ENCODE results near the gene ADAM17. TPM values are rescaled to one million over a fixed set of nuclear protein-coding genes. Genes with fewer than 3 reads are reported as not detected.

The ADAM17 gene
- total and polyA plus RNA-seq, 2 of the 8 experiments (the other 6 are each of a cell fraction or from before 2014, with no cell fraction given), result 6.5 to 23.5 TPM

DNA sequence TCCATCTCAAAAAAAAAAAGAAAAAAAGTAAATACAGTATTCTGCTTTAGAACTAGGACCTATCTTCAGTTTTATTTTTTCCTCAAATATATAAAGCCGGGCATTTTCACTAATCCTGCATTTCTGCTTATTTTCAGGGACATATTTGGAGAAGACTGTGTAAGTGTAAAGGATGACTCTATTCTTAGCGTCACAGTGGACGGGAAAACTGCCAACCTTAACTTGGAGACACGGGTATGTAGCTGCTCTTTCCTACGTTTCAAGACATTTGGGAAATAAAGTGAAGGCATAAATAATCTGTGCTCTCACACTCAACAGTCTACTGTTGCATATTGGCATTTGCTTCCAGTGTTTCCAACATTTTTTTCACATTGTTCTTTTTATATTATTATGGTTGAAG lies 84.4 kb downstream of the ADAM17 start:
- H3K4me3 ChIP-seq (ENCODE audit: extremely low read depth in 1 of 4, insufficient read depth in 2 of 4, low read depth in 3 of 4, low read length in 4 of 4), result no peak overlapping the region
- no peaks in the 10 kb centered on the region for H3K79me2 ChIP-seq (ENCODE audit: control insufficient read depth in 1 of 2, insufficient read depth in 2 of 2, low read length in 2 of 2)
- ChIA-PET CTCF (ENCODE audit: partially characterized antibody) (no interaction called here), POLR2A (ENCODE audit: partially characterized antibody) (interaction anchor here (1.2 to 1.3 kb wide), 2 partner anchors 12 to 17 kb away, joined by 4 to 5 read pairs; no protein-coding TSS in a partner anchor)
- no peak for FAIRE-seq
- H3K9me3 ChIP-seq (ENCODE audit: insufficient read depth in 2 of 2, low read depth in 1 of 2, low read length in 1 of 2), result no peaks in the 10 kb centered on the region
- peaks cover 11% of the 10 kb centered on the region for H3K23me2 ChIP-seq (ENCODE audit: low read depth, low read length)
- no peak overlapping the region for H3K4me2 ChIP-seq (ENCODE audit: insufficient read depth in 1 of 2, low read depth in 2 of 2, low read length in 2 of 2)
- no peak overlapping the region for H3K18ac ChIP-seq (ENCODE audit: extremely low read depth, low read length)
- no peak overlapping the region for H2AFZ ChIP-seq (ENCODE audit: low read length)
- no peak overlapping the region for H2BK20ac ChIP-seq (ENCODE audit: low read length)
- peaks cover 0 to 4% (median 2%) of the 10 kb centered on the region in 4 experiments; a peak in 2 of 7 replicates for H3K4me1 ChIP-seq (replicated peaks in 1 of 4; ENCODE audit: control insufficient read depth in 3 of 4, insufficient read depth in 4 of 4, low read length in 3 of 4)
- H2BK15ac ChIP-seq (ENCODE audit: low read length), result no peak overlapping the region
- peaks cover 5 to 41% (median 22%) of the 10 kb centered on the region in 4 experiments for H3K36me3 ChIP-seq (ENCODE audit: control insufficient read depth in 2 of 4, insufficient read depth in 4 of 4, low read length in 3 of 4)
- H3K23ac ChIP-seq (ENCODE audit: insufficient read length), result no peak overlapping the region
- no peak overlapping the region for H2BK12ac ChIP-seq (ENCODE audit: low read depth, low read length)
- H3K4ac ChIP-seq (replicated peaks; ENCODE audit: insufficient read length, low read depth, low read length), result no peak overlapping the region
- H3K9ac ChIP-seq (replicated peaks in 1 of 4; ENCODE audit: extremely low read depth in 1 of 4, low read depth in 3 of 4, low read length in 3 of 4), result no peak overlapping the region
- H3K27me3 ChIP-seq (replicated peaks in 1 of 4; ENCODE audit: control insufficient read depth in 3 of 4, extremely low read depth in 1 of 4, insufficient read depth in 3 of 4, low read length in 3 of 4), result peaks cover 0 to 2% (median 0%) of the 10 kb centered on the region in 4 experiments; a peak in 2 of 7 replicates
- H4K5ac ChIP-seq (ENCODE audit: insufficient read length, low read depth, low read length), result no peak overlapping the region
- H2BK5ac ChIP-seq (ENCODE audit: low read depth, low read length), result no peak overlapping the region
- no peak overlapping the region for H3K14ac ChIP-seq (ENCODE audit: insufficient read length)
- H2BK120ac ChIP-seq (replicated peaks; ENCODE audit: low read depth, low read length), result no peak overlapping the region
- DNase-seq (ENCODE audit: low read depth in 1 of 2, low spot score in 2 of 2), result no peak
- TF ChIP-seq CEBPB (IDR thresholded peaks at IDR 0.05; ENCODE audit: low read depth, low read length) (no peak), TCF12 (IDR thresholded peaks at IDR 0.05; ENCODE audit: low read depth, low read length) (no peak), CTBP2 (IDR thresholded peaks at IDR 0.05; ENCODE audit: borderline replicate concordance, insufficient read depth, insufficient read length, low read length) (no peak), NRF1 (IDR thresholded peaks at IDR 0.05; ENCODE audit: low read depth, low read length) (no peak), GTF2F1 (IDR thresholded peaks at IDR 0.05; ENCODE audit: borderline replicate concordance, low read depth, low read length) (no peak), SIX5 (IDR thresholded peaks at IDR 0.05; ENCODE audit: low read depth, low read length) (no peak), SIN3A (conservative IDR thresholded peaks at IDR 0.05 in 1 of 2, IDR thresholded peaks at IDR 0.05 in 1 of 2; ENCODE audit: low read depth in 1 of 2, low read length in 2 of 2) (no peak), POLR2A (IDR thresholded peaks at IDR 0.05; ENCODE audit: control extremely low read depth in 1 of 2, low read depth in 2 of 2, low read length in 2 of 2) (no peak)
- TF ChIP-seq, protein P1, sequence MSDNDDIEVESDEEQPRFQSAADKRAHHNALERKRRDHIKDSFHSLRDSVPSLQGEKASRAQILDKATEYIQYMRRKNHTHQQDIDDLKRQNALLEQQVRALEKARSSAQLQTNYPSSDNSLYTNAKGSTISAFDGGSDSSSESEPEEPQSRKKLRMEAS (IDR thresholded peaks at IDR 0.05), result no peak
- H4K20me1 ChIP-seq (replicated peaks in 1 of 2; ENCODE audit: control insufficient read depth in 1 of 2, insufficient read depth in 2 of 2, low read length in 2 of 2), result peaks cover 1 to 2% of the 10 kb centered on the region in 2 experiments
- 89% methylated on average over 5 of the region's 5 CpGs; no CpG with 5 or more reads in 1 of the 2 experiments for WGBS, 2 experiments (ENCODE audit: extremely low coverage in 1 of 2, insufficient coverage in 1 of 2, insufficient read length in 1 of 2, insufficient replicate concordance in 2 of 2, low coverage in 1 of 2, low lambda C conversion rate in 2 of 2, missing lambda C conversion rate in 1 of 2)
- no peaks in the 10 kb centered on the region for H3K79me1 ChIP-seq (ENCODE audit: low read depth, low read length)
- H4K91ac ChIP-seq (replicated peaks; ENCODE audit: insufficient read length, low read length), result no peak overlapping the region
- no peak overlapping the region for H3K27ac ChIP-seq (ENCODE audit: low read depth, low read length)
- H2AK5ac ChIP-seq (ENCODE audit: low read depth, low read length), result no peak overlapping the region
- no peak overlapping the region for H4K8ac ChIP-seq (ENCODE audit: extremely low read depth, insufficient read depth, low read length)
- no peak overlapping the region for H3K56ac ChIP-seq (replicated peaks; ENCODE audit: insufficient read length, low read depth, low read length)

Measured in H1 (cell line).